Measurements from ENCODE around the gene FCHSD2.
A peak's percentile ranks its signal among the peaks of the same experiment; 100 is the strongest.

Gene FCHSD2

GRCh38 chr11:72930008-72930407 lies 212.1 kb downstream of the FCHSD2 start:
- H2BK120ac ChIP-seq (ENCODE audit: low read depth, low read length) = no peak overlapping the region
- H2BK5ac ChIP-seq (ENCODE audit: low read length) = no peak overlapping the region
- no peak overlapping the region for H3K23ac ChIP-seq (ENCODE audit: low read length)
- H2BK15ac ChIP-seq (replicated peaks; ENCODE audit: low read depth) = no peak overlapping the region
- DNase-seq = peak; percentile 48
- no CpG with 5 or more reads among the region's 2 CpGs for WGBS (ENCODE audit: extremely low coverage, insufficient coverage, low lambda C conversion rate)
- no peak overlapping the region for H3K4ac ChIP-seq (ENCODE audit: low read depth, low read length)
- no peaks in the 10 kb centered on the region for H3K27me3 ChIP-seq (ENCODE audit: insufficient read depth, low read length, poor library complexity)
- H3K4me1 ChIP-seq (ENCODE audit: control insufficient read depth, low read depth, low read length) = no peaks in the 10 kb centered on the region
- H2AK5ac ChIP-seq (ENCODE audit: low read length) = no peak overlapping the region
- H3K36me3 ChIP-seq (ENCODE audit: control insufficient read depth, insufficient read depth, low read length) = no peaks in the 10 kb centered on the region
- no peak overlapping the region for H3K4me2 ChIP-seq (ENCODE audit: low read length)
- no peak overlapping the region for H3K4me3 ChIP-seq (ENCODE audit: low read length)
- H3K18ac ChIP-seq (ENCODE audit: low read length) = no peak overlapping the region
- no peak overlapping the region for H4K5ac ChIP-seq (ENCODE audit: low read length)
- no peak overlapping the region for H3K56ac ChIP-seq (ENCODE audit: low read length)
- no peaks in the 10 kb centered on the region for H3K79me2 ChIP-seq (ENCODE audit: control insufficient read depth, insufficient read depth, low read length)
- no peak overlapping the region for H3K27ac ChIP-seq (ENCODE audit: low read depth, low read length)
- no peaks in the 10 kb centered on the region for H3K79me1 ChIP-seq (ENCODE audit: low read length)
- no peak overlapping the region for H3K9ac ChIP-seq (ENCODE audit: low read length)
- no peak overlapping the region for H4K8ac ChIP-seq (ENCODE audit: low read depth, low read length)

- H2BK120ac ChIP-seq (ENCODE audit: low read depth, low read length) = no peak overlapping the region
- H3K4me3 ChIP-seq (ENCODE audit: low read length) = no peak overlapping the region
- no CpG with 5 or more reads among the region's 1 CpG for WGBS (ENCODE audit: extremely low coverage, insufficient coverage, low lambda C conversion rate)
- H3K9ac ChIP-seq (ENCODE audit: low read length) = no peak overlapping the region
- no peak overlapping the region for H3K23ac ChIP-seq (ENCODE audit: low read length)
- no peak overlapping the region for H3K18ac ChIP-seq (ENCODE audit: low read length)
- H2BK15ac ChIP-seq (replicated peaks; ENCODE audit: low read depth) = no peak overlapping the region
- no peak overlapping the region for H4K5ac ChIP-seq (ENCODE audit: low read length)
- no peaks in the 10 kb centered on the region for H3K79me1 ChIP-seq (ENCODE audit: low read length)
- no peak overlapping the region for H2BK5ac ChIP-seq (ENCODE audit: low read length)
- H3K4me1 ChIP-seq (ENCODE audit: control insufficient read depth, low read depth, low read length) = no peaks in the 10 kb centered on the region
- H3K79me2 ChIP-seq (ENCODE audit: control insufficient read depth, insufficient read depth, low read length) = no peaks in the 10 kb centered on the region
- no peak for DNase-seq
- H2AK5ac ChIP-seq (ENCODE audit: low read length) = no peak overlapping the region
- no peaks in the 10 kb centered on the region for H3K36me3 ChIP-seq (ENCODE audit: control insufficient read depth, insufficient read depth, low read length)
- H3K4ac ChIP-seq (ENCODE audit: low read depth, low read length) = no peak overlapping the region
- H3K56ac ChIP-seq (ENCODE audit: low read length) = no peak overlapping the region
- no peak overlapping the region for H4K8ac ChIP-seq (ENCODE audit: low read depth, low read length)
- H3K4me2 ChIP-seq (ENCODE audit: low read length) = no peak overlapping the region
- no peak overlapping the region for H3K27ac ChIP-seq (ENCODE audit: low read depth, low read length)
- H3K27me3 ChIP-seq (ENCODE audit: insufficient read depth, low read length, poor library complexity) = no peaks in the 10 kb centered on the region
These were observed 212.9 kb downstream of the FCHSD2 start for GRCh38 chr11:72929256-72929655.

- Histone ChIP-seq H3K79me2 (ENCODE audit: control insufficient read depth, insufficient read depth, low read length) (no peaks in the 10 kb centered on the region), H3K4me2 (ENCODE audit: low read length) (no peak overlapping the region), H3K23ac (ENCODE audit: low read length) (no peak overlapping the region), H2BK5ac (ENCODE audit: low read length) (no peak overlapping the region), H3K4me3 (ENCODE audit: low read length) (no peak overlapping the region), H2BK15ac (replicated peaks; ENCODE audit: low read depth) (no peak overlapping the region), H3K36me3 (ENCODE audit: control insufficient read depth, insufficient read depth, low read length) (no peaks in the 10 kb centered on the region), H3K18ac (ENCODE audit: low read length) (no peak overlapping the region), H3K27me3 (ENCODE audit: insufficient read depth, low read length, poor library complexity) (no peaks in the 10 kb centered on the region), H2AK5ac (ENCODE audit: low read length) (no peak overlapping the region), H3K56ac (ENCODE audit: low read length) (no peak overlapping the region), H4K8ac (ENCODE audit: low read depth, low read length) (no peak overlapping the region), H3K9ac (ENCODE audit: low read length) (no peak overlapping the region), H3K27ac (ENCODE audit: low read depth, low read length) (no peak overlapping the region), H2BK120ac (ENCODE audit: low read depth, low read length) (no peak overlapping the region), H3K4ac (ENCODE audit: low read depth, low read length) (no peak overlapping the region), H3K79me1 (ENCODE audit: low read length) (no peaks in the 10 kb centered on the region), H3K4me1 (ENCODE audit: control insufficient read depth, low read depth, low read length) (no peaks in the 10 kb centered on the region), H4K5ac (ENCODE audit: low read length) (no peak overlapping the region)
- DNase-seq = no peak
These were observed 214.7 kb downstream of the FCHSD2 start for GRCh38 chr11:72927380-72927779.

- H3K36me3 ChIP-seq (ENCODE audit: control insufficient read depth, insufficient read depth, low read length) = no peaks in the 10 kb centered on the region
- H4K5ac ChIP-seq (ENCODE audit: low read length) = no peak overlapping the region
- H3K4ac ChIP-seq (ENCODE audit: low read depth, low read length) = no peak overlapping the region
- H2BK5ac ChIP-seq (ENCODE audit: low read length) = no peak overlapping the region
- no peak overlapping the region for H3K9ac ChIP-seq (ENCODE audit: low read length)
- H3K18ac ChIP-seq (ENCODE audit: low read length) = no peak overlapping the region
- H3K4me1 ChIP-seq (ENCODE audit: control insufficient read depth, low read depth, low read length) = no peaks in the 10 kb centered on the region
- H3K79me2 ChIP-seq (ENCODE audit: control insufficient read depth, insufficient read depth, low read length) = no peaks in the 10 kb centered on the region
- no peak for DNase-seq
- H2BK15ac ChIP-seq (replicated peaks; ENCODE audit: low read depth) = no peak overlapping the region
- H3K56ac ChIP-seq (ENCODE audit: low read length) = no peak overlapping the region
- H3K79me1 ChIP-seq (ENCODE audit: low read length) = no peaks in the 10 kb centered on the region
- no peak overlapping the region for H2AK5ac ChIP-seq (ENCODE audit: low read length)
- no peak overlapping the region for H3K4me2 ChIP-seq (ENCODE audit: low read length)
- H3K27ac ChIP-seq (ENCODE audit: low read depth, low read length) = no peak overlapping the region
- H2BK120ac ChIP-seq (ENCODE audit: low read depth, low read length) = no peak overlapping the region
- H4K8ac ChIP-seq (ENCODE audit: low read depth, low read length) = no peak overlapping the region
- WGBS (ENCODE audit: extremely low coverage, insufficient coverage, low lambda C conversion rate) = no CpG with 5 or more reads among the region's 1 CpG
- H3K4me3 ChIP-seq (ENCODE audit: low read length) = no peak overlapping the region
- H3K27me3 ChIP-seq (ENCODE audit: insufficient read depth, low read length, poor library complexity) = no peaks in the 10 kb centered on the region
- H3K23ac ChIP-seq (ENCODE audit: low read length) = no peak overlapping the region
These were observed 216.0 kb downstream of the FCHSD2 start for GRCh38 chr11:72926076-72926475.

GRCh38 chr11:72925656-72926055 lies 216.5 kb downstream of the FCHSD2 start:
- no peaks in the 10 kb centered on the region for H3K79me2 ChIP-seq (ENCODE audit: control insufficient read depth, insufficient read depth, low read length)
- no peak overlapping the region for H3K56ac ChIP-seq (ENCODE audit: low read length)
- H2BK120ac ChIP-seq (ENCODE audit: low read depth, low read length) = no peak overlapping the region

GRCh38 chr11:72924568-72925190 lies 217.4 kb downstream of the FCHSD2 start:
- DNase-seq = peak; percentile 7
- no peaks in the 10 kb centered on the region for H3K36me3 ChIP-seq (ENCODE audit: control insufficient read depth, insufficient read depth, low read length)
- WGBS (ENCODE audit: extremely low coverage, insufficient coverage, low lambda C conversion rate) = no CpG with 5 or more reads among the region's 1 CpG
- H3K4me2 ChIP-seq (ENCODE audit: low read length) = no peak overlapping the region
- no peaks in the 10 kb centered on the region for H3K27me3 ChIP-seq (ENCODE audit: insufficient read depth, low read length, poor library complexity)
- no peak overlapping the region for H3K4me3 ChIP-seq (ENCODE audit: low read length)
- no peak overlapping the region for H3K4ac ChIP-seq (ENCODE audit: low read depth, low read length)
- H3K56ac ChIP-seq (ENCODE audit: low read length) = no peak overlapping the region
- no peak overlapping the region for H3K18ac ChIP-seq (ENCODE audit: low read length)
- no peaks in the 10 kb centered on the region for H3K4me1 ChIP-seq (ENCODE audit: control insufficient read depth, low read depth, low read length)
- no peak overlapping the region for H4K8ac ChIP-seq (ENCODE audit: low read depth, low read length)
- H3K27ac ChIP-seq (ENCODE audit: low read depth, low read length) = no peak overlapping the region
- no peak overlapping the region for H3K9ac ChIP-seq (ENCODE audit: low read length)
- H3K79me1 ChIP-seq (ENCODE audit: low read length) = no peaks in the 10 kb centered on the region
- no peak overlapping the region for H2BK5ac ChIP-seq (ENCODE audit: low read length)
- H2BK15ac ChIP-seq (replicated peaks; ENCODE audit: low read depth) = no peak overlapping the region
- H3K23ac ChIP-seq (ENCODE audit: low read length) = no peak overlapping the region
- no peak overlapping the region for H2BK120ac ChIP-seq (ENCODE audit: low read depth, low read length)
- H4K5ac ChIP-seq (ENCODE audit: low read length) = no peak overlapping the region
- H2AK5ac ChIP-seq (ENCODE audit: low read length) = no peak overlapping the region
- H3K79me2 ChIP-seq (ENCODE audit: control insufficient read depth, insufficient read depth, low read length) = no peaks in the 10 kb centered on the region

More at GRCh38 chr11:72925656-72926055, 216.5 kb downstream of the FCHSD2 start:
- Histone ChIP-seq H2AK5ac (ENCODE audit: low read length) (no peak overlapping the region), H4K8ac (ENCODE audit: low read depth, low read length) (no peak overlapping the region), H3K27ac (ENCODE audit: low read depth, low read length) (no peak overlapping the region), H3K23ac (ENCODE audit: low read length) (no peak overlapping the region), H3K27me3 (ENCODE audit: insufficient read depth, low read length, poor library complexity) (no peaks in the 10 kb centered on the region), H3K36me3 (ENCODE audit: control insufficient read depth, insufficient read depth, low read length) (no peaks in the 10 kb centered on the region), H3K79me1 (ENCODE audit: low read length) (no peaks in the 10 kb centered on the region), H4K5ac (ENCODE audit: low read length) (no peak overlapping the region), H3K4me1 (ENCODE audit: control insufficient read depth, low read depth, low read length) (no peaks in the 10 kb centered on the region), H3K18ac (ENCODE audit: low read length) (no peak overlapping the region), H3K4me3 (ENCODE audit: low read length) (no peak overlapping the region), H3K4me2 (ENCODE audit: low read length) (no peak overlapping the region), H3K4ac (ENCODE audit: low read depth, low read length) (no peak overlapping the region), H2BK5ac (ENCODE audit: low read length) (no peak overlapping the region), H3K9ac (ENCODE audit: low read length) (no peak overlapping the region), H2BK15ac (replicated peaks; ENCODE audit: low read depth) (no peak overlapping the region)
- no peak for DNase-seq
- WGBS (ENCODE audit: extremely low coverage, insufficient coverage, low lambda C conversion rate) = no CpG with 5 or more reads among the region's 9 CpGs

Data from mesendoderm (in vitro differentiated cells).